Activated CD4-positive, CD25-positive, alpha-beta regulatory T cell treated with anti-CD3 and anti-CD28 coated beads, Interleukin-2, amount 50 U/mL, for 72 hours (primary cell): Measurements from ENCODE around the gene TM9SF3.
"Not testable (repeated sequence)": the region's sequence is repeated elsewhere in the genome, so short reads cannot be mapped to it uniquely, and the experiment has no call there.

Experiments used
- DNase-seq: peaks from one replicate; pipeline ENCODE4 v3.0.0; 2021

TM9SF3 gene

DNA sequence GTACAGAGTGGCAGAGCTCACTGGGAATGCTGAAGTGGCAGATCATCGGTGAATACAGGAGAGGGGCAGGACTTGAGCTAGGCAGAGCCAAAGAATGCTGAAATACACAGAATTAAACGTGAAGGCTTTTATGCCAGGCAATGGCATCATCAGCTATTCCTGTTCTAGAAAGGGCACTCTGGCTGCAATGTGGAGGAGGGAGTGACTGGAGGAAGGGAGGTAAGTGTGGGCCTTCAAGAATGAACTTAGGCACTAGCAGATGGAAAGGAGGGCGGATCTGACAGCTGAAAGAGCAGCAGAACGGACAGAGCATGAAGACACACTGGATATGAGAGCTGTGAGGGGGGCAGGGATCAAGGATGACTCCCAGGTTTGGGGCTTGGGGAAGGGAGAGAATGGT, 12.0 kb upstream of the TM9SF3 start:
- DNase-seq: no peak

DNA sequence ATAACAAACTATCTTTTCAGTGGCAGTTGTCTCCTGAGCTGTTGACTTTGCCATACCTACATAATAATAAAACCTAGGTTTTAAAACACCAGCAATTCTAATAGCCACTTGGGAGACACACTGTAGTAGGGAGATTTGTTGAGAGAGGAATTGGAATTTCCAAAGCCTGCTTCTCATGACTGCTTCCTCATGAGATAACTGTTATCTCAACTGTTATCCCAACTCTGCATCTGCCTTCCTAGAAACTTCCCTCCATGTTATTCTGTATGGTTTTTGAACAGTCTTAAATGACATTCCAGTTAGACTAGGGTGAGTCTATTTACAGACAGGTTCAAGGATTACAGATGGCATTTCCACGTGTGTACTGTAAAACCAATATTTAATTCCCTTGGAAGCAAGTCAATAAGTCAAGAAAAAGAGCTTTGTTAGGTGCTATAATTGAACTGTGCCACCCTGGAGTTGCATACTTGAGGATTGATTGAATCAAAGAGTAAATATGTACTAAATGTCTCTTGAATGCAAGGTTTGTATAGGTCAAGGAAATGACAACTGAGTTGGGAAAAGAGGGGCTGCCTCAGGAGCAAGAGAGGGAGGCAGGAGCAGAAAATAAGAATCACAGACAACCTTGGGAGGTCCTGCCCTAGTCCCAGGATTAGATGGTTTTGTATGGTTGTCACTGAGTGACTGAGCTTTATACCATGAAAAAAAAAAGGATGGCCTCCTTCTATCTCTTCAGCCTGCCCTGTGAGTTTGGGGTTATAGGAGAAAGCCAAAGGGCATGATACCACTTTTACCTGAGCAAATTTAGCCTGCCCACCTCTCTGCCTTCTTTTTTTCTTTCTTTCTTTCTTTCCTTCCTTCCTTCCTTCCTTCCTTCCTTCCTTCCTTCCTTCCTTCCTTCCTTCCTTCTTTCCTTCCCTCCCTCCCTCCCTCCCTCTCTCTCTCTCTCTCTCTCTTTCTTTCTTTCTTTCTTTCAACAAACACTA, 9.9 kb upstream of the TM9SF3 start:
- no peak for DNase-seq

DNA sequence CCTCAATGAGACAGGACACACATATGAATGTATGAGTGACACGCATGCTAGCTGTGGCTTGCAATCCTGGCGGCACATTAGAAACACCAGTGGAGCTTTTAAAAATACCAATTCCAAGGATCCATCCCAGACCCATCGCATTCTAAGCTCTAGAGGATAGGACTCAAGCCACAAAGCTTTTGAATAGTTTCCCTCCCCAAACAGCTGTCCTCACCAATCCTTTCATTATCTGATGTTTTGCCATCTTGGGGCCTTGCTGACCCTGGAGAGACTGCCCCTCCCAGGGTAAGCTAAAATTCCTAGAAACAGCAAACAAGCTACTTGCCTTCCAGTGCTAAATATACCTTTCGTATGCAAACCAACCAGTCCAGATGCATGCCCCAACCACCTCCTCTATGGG, 8.9 kb upstream of the TM9SF3 start:
- no peak for DNase-seq

DNA sequence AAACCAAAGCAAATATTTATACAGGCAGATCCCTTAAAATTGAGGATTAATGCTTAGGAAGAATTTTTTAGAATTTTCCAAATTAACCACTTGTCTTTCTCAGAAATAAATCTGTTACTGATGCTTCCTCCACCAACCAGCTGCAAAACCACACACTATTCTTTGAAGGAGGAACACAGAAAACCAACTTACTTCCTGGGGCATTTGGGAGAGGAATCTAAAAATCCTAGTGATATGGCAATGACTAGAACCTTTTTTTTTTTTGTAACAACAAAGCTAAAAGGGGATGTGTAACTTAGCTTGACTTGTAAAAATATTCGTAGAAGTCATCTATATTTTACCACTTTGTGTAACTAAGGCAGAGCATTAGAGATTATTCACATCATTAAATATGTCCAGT, 5.1 kb upstream of the TM9SF3 start:
- no peak for DNase-seq

DNA sequence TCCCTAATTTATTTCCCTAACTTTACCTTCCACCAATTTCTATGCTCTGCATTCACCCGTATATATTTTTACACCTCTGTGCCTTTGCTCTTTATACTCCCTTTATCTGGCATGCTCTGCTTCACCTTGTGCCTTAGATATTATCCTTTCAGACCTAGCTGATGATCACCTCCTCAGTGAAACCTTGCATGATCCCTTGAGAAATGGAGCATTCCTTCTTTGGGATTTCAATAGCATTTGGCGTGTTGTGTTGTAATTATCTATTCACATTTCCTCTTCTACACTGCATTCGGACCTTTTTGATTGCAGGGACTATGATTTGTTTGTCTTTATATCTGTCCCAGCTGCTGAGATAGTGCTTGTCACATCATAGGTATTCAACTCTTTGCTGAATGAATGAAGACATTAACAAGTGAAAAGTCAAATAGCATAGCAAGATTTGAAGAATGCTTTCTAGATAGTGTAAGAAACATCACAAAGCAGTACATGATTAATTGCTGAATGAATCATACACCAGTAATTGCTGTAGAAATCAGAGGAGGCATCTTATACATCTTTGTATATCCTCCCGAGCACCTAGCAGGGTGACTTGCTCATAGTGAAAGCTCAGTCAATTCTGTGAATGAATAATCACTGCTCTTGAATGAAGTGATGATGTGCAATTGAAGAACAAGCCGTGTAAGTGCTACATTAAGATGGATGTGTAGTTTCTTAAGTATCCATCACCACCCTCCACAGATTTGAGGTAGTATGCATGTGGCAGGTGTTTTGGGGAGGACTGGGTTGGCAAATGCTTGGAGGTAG, 2.0 kb upstream of the TM9SF3 start:
- no peak for DNase-seq

DNA sequence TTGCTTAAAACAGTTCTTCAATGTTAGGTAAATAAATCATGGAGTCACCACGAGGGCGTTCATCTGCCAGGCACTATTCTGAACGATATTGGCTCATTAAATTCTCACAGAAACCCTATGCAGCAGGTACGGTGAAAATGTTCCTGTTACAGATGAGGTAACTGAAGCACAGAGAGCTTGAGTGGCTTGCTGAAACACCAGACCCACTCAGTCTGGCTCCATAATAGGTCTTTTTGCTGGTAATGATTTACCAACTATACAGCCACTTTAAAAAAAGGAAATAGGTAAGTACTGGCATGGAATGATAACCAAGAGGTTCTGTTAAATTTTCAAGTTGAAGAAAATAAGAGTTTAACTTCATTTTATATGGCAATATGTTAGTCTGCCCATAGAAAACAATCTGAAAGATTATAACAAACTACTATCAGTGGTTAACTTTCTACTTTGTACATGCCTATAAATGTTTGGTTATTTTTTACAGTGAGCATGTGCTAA, 1.3 kb upstream of the TM9SF3 start:
- no peak for DNase-seq

DNA sequence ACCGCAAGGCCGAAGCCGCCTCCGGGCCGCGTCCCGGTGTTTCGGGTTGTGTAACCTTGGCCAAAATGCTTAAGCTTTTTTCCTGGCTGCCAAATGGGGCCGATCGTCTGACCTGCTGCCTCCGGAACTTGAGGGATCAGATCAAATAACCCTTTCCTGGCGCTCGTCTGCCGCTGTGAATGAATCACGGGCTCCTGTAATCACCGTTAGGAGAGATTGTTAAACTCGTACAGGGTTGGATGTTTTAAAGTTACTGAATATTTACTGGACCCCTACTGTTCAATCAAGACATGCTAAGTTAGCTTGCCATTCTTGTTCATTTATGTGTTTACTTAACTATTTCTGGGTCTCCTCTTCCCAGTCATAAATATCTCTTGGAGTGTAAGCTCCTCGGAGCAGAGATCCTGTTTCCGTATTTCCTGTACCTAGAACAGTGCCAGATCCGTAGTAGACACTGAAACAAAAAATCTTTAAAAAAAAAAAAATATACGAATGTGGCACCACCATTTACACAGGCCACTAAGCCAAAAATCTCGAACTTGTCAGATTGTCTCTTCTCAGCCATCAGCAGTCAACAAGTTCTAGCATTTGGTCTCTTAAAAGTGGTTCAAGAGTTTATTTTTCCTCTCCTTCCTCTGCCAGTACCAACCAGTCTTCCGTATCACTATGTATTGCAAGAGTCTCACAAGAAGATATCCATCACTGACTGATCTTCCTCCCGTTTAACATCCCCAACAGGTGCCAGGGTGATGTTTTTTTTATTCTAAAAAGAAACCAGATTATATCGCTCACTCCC, 650 bp upstream of the TM9SF3 start:
- no peak for DNase-seq

DNA sequence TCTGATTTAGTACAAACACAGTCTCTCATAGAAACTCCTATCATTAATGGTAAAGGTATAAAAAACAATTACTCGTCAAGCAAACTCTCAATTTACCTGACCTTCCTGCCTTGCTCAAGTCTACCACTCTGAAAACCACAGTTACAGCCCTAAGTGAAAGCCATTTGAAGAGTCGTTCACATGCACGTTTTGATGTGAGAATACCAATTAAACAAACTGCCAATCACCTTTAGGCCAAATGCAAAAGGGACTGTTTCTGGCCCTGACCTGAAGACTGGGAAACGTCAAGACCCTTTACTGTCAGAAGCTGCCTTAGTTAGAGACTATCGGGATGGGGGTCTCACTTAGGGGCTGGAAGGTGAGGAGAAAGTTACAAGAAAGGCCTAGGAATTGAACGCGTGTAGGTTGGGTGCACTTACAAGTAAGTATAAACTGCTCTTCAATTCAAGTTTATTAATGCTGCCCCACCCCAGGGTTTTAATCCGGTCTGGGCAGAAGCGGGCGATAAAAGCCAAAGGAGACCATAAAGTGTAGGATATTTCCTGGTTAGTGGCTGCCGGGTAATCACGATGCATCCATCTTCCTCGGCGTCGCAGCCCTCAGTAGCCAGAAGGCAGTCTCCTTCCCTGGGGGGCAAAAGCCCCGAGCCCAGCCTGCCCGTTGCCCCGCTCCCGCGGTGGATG, 935 bp downstream of the TM9SF3 start:
- no peak for DNase-seq

DNA sequence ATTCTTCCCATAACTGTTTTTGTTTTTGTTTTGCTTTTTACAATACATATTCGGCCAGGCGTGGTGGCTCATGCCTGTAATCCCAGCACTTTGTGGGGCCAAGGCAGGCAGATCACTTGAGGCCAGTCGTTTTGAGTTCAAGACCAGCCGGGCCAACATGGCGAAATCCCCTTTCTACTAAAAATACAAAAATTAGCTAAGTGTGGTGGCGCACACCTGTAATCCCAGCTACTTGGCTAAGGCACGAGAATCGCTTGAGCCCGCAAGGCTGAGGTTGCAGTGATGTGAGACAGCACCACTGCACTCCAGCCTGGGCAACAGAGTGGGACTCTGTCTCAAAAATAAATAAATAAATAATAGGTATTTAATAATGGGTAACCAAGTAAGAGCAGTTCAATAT, 2.3 kb downstream of the TM9SF3 start:
- DNase-seq: no peak

DNA sequence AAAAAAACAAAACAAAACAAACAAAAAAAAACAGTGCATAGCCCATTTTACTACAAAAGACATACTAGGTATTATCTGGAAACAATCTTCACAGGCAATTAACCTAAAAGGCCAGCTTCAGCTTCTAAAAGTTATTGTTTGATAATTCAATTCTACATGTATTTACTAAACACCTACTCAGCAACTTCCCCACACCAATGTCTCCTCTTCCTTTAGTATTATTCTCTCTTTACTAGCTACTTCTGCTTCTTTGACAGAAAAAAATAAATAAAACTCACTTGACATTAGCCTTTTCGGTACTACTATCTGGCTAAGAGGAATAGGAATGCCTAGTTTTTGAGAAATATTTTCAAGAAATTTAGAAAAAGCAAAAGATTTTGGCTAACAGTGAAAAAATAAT, 2.8 kb downstream of the TM9SF3 start:
- no peak for DNase-seq

DNA sequence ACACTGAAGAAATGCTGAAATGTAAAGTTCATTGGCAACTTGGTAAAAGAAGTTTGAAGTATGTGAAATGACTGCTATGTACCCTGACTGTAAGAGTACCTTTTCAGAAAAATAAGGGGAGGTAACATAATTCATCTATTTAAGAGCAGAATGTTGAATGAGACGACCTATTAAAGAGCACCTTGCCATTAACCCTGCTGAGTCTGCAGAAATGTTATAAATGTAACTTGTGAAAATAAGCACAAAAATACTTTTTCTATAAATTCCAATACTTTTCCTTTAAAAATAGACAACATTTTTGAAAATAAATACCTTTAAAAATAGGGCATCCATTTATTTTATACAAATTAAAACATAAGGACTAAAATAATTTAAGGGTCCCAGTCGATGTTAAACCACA, 7.7 kb downstream of the TM9SF3 start:
- no peak for DNase-seq

DNA sequence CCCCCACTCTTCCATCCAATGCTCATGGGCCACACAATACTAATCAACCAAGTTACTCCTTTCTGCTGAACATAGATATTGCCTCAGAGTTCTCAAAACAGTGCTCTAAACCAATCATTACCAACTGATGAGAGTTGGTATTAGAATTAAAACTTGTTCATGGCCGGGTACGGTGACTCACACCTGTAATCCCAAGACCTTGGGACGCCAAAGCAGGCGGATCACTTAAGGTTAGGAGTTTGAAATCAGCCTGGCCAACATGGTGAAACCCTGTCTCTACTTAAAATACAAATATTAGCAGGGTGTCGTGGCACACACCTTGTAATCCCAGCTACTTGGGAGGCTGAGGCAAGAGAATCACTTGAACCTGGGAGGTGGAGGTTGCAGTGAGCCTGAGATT, 8.2 kb downstream of the TM9SF3 start:
- DNase-seq: no peak

DNA sequence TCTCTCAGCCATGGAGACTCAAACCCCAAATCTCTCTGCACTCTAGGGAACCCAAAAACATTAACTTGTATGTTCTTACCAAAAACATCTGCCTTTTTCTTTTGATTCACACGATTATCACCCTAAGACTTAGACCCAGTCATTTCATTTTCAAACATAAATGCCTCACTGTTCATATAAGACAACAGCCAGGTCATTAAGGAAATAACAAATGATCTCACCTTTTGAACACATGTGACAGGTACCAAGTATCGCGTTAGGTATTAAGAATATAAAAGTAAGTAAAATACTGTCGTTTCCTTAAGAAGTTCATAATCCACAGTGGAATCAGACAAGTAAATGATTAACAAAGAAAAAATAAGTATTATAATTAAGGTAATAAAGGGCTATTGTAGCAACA, 8.8 kb downstream of the TM9SF3 start:
- no peak for DNase-seq

DNA sequence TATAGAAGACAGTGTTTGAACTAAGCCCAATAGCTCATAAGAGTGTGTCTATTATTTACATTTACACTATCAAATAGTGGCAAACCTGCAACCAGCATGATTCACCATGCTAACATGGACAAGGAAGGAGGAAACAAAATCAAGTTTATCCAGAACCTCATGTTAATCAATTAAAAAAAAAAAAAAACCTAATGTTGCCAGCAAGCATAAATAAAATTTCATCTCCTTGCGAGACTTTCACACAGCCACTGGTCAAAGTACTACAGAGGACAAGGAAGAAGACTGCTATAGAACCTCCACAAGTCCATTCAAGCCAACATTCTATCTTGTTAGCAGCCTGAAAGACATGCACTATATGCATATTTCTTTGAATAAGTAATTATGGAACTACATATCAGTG, 9.7 kb downstream of the TM9SF3 start:
- DNase-seq: no peak

DNA sequence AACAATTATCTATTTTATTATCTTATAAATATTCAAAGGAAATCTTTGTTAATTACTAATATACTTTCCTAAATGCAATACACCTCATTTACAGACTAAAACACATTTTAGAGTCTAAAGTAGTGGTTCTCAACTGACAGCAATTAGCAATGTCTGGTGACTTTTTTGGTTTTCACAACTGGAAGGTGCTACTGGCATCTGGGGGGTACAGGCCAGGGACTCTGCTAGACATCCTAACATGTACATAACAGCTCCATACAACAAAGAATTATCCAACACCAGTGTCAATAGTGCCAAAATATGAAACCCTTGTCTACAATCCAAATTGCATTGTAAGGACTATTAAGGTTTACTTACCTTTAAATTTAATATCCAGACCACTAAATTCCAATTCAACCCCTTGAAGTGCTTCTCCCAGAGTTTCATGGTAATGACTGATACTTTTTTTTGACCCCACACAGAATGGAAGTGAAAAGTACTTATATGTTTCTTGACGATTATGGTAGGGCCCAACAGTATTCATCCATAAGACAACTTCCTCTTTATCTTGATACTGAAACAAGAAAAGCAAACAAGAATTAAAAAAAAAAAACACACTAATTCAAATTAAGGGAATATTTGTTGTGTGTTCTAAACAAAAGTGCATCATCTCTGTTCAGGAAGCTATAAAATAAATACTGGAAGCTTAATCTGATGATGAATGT, 10.4 kb downstream of the TM9SF3 start:
- no peak for DNase-seq

DNA sequence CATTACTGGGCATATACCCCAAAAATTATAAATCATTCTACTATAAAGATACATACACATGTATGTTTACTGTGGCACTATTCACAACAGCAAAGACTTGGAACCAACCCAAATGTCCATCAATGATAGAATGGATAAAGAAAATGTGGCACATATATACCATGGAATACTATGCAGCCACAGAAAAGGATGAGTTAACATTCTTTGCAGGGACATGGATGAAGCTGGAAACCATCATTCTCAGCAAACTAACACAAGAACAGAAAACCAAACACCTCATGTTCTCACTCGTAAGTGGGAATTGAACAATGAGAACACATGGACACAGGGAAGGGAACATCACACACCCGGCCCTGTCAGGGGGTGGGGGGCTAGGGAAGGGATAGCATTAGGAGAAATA, 12.2 kb downstream of the TM9SF3 start:
- not testable (repeated sequence) for DNase-seq

DNA sequence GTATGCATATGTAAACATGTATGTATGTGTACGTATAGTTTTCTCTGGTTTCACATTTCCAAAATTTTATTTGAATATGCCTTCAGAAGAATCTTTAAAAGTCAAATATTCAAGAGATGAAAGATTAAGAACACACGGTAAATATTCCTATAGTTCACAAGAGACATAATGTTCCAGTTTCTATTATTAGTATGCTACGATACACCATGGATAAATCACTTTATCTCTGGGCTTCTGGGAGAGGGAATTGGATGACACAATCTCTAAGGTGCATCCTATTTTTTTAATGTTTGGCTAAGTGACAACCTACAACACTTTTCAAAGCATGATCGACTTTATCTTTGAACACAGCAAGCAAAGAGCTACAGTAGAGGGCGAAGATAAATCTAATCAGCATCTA, 13.8 kb downstream of the TM9SF3 start:
- DNase-seq: no peak

DNA sequence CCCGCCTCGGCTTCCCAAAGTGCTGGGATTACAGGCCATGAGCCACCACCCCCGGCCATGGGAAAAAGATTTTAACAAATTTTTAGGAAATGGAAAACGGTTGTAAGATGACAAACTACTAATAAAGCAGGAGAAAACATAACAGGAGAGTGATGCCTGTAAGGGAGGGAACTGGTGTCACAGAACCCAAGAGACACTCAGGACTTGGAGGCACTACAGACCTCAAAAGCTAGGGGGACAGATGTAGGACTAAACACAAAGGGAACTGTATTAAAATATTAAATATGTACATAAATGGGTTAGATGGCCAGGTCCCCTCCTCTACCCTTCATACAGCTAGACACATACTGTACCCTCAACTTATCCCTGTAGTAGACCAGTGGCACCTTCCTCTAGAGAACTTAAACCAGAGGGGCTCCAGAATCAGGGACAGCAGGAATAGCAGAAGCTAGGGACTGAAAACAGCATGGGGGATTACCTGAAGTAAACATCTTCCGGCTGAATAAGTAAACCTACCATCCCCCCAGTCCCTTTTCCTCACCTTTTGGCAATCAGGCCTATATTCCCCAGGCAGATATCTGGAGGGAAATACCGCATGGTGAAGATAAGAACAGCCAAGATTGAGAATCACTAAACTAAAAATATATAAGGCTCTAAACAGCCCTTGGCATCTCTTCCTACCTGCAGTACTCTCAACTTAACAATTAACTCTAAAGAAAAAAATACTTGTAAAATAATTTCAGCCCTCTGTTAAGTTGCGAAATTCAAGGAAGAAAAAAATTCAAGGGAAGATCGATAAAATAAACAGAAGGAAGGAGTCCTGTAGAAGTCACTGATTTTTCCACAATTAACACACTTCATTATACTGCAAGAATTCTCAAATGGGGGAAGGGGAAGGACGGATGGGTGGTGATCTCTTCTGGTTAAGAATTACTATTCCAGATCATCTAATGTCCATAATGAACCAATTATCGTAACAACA, 15.5 kb downstream of the TM9SF3 start:
- no peak for DNase-seq

DNA sequence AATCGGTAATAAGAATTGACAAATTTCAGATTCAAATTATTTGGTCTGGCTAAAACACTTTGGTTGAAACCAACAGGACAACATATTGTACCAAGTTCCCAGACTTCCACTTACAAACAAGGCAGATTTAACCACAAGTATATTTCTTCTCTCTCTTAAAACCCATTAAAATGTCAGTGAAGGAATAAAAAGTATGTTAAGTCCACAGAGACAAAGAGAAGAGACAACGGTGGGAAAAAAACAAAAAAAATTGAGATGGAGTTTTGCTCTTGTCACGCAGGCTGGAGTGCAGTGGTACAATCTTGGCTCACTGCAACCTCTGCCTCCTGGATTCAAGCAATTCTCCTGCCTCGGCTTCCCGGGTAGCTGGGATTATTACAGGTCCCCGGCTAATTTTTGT, 16.3 kb downstream of the TM9SF3 start:
- no peak for DNase-seq

DNA sequence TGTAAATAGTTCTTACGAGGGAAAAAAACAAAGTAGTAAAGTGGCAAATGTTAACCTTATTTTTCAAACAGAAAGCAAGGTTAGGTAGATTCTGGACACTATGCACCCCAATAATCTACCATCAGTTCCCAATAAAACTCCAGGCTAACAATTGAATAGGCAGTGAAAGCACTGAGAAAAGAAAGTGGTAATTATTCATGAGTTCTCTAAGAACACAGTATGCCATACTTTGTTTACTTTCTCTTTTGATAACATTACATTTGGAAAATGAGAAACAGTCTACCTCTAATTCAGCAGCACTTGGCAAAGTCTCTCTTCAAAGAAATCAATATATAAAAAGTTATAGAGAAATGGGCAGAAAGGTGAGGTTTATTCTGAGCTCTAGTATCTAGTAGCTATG, 18.4 kb downstream of the TM9SF3 start:
- DNase-seq: no peak

DNA sequence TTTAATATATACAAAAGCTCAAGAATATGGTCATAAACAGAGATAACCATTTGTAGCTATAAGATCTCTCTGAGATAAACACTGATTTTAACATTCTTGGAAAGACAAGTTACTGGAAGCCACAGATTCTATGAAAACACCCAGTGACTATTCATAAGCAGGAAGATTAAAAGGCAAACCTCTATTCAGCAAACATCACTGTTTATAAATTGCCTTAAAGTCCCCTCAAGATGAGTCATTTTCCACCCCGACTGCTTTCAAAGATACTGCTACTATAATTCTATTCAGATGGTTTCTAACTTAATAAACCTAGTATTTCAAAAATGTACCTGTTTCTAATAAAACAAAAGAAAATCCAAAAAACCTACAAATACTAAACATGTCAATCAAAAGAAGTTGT, 21.0 kb downstream of the TM9SF3 start:
- DNase-seq: no peak
